Upper lobe of right lung (tissue), 1 donor: ENCODE data around the gene PLEKHA6. TPM values are rescaled to one million over a fixed set of nuclear protein-coding genes. Genes with fewer than 3 reads are reported as not detected.

Source experiments
- ATAC-seq: fragments of 200-7000 bp; cut with Tn5 transposase; one replicate; pipeline ENCODE4 v1.9.1; 2020; ENCODE audit warnings: mild to moderate bottlenecking, moderate library complexity
- DNase-seq: peaks from one replicate; pipeline ENCODE4 v3.0.0-alpha.2; 2020
- H3K27ac ChIP-seq: fragments of 200-600 bp; one replicate; pipeline ENCODE4 v1.8.0; 2022
- H3K27me3 ChIP-seq: fragments of 200-600 bp; one replicate; pipeline ENCODE4 v1.8.0; 2022; ENCODE audit warnings: mild to moderate bottlenecking
- H3K36me3 ChIP-seq: fragments of 200-600 bp; one replicate; pipeline ENCODE4 v1.8.0; 2022
- H3K4me1 ChIP-seq: fragments of 200-600 bp; one replicate; pipeline ENCODE4 v1.8.0; 2022
- H3K4me3 ChIP-seq: fragments of 200-600 bp; one replicate; pipeline ENCODE4 v1.8.0; 2022; ENCODE audit warnings: mild to moderate bottlenecking
- H3K9me3 ChIP-seq: fragments of 200-600 bp; one replicate; pipeline ENCODE4 v1.8.0; 2022
- intact Hi-C: fragments of 100-400 bp; cut with DNase I; formaldehyde crosslinking; loops from one replicate; pipeline ENCODE4 v1.11.0; 2022
- total RNA-seq: library from RNA; stranded (reverse); fragmentation: NEBNext Ultra II Directional; extraction: Animal tissue kit (Norgen Biotek cat#: 25700); gene quantifications from one replicate; pipeline ENCODE4 v1.2.1, GENCODE V29; 2021
- TF ChIP-seq, protein P1 (sequence below): fragments of 200-600 bp; IDR thresholded peaks from one replicate; pipeline ENCODE4 v1.8.0; 2022; ENCODE audit warnings: antibody characterized with exemption
- donor health status: DM: no; HTN: yes; CAD: no; lungs with severe emphysema.

Gene PLEKHA6
- total RNA-seq, 1 donor from 2014 or later = 7.1 TPM

GRCh38 chr1:204191456-204191855 is 168.3 kb downstream of the PLEKHA6 start:
- Histone ChIP-seq H3K4me3 (no peak overlapping the region), H3K4me1 (no peaks in the 10 kb centered on the region), H3K27ac (no peak overlapping the region), H3K27me3 (peaks cover 38% of the 10 kb centered on the region), H3K36me3 (no peaks in the 10 kb centered on the region), H3K9me3 (no peaks in the 10 kb centered on the region)
- no peak for DNase-seq
- intact Hi-C loops = no loop called here
- TF ChIP-seq, protein P1, sequence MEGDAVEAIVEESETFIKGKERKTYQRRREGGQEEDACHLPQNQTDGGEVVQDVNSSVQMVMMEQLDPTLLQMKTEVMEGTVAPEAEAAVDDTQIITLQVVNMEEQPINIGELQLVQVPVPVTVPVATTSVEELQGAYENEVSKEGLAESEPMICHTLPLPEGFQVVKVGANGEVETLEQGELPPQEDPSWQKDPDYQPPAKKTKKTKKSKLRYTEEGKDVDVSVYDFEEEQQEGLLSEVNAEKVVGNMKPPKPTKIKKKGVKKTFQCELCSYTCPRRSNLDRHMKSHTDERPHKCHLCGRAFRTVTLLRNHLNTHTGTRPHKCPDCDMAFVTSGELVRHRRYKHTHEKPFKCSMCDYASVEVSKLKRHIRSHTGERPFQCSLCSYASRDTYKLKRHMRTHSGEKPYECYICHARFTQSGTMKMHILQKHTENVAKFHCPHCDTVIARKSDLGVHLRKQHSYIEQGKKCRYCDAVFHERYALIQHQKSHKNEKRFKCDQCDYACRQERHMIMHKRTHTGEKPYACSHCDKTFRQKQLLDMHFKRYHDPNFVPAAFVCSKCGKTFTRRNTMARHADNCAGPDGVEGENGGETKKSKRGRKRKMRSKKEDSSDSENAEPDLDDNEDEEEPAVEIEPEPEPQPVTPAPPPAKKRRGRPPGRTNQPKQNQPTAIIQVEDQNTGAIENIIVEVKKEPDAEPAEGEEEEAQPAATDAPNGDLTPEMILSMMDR = no peak
- ATAC-seq = no peak

DNA sequence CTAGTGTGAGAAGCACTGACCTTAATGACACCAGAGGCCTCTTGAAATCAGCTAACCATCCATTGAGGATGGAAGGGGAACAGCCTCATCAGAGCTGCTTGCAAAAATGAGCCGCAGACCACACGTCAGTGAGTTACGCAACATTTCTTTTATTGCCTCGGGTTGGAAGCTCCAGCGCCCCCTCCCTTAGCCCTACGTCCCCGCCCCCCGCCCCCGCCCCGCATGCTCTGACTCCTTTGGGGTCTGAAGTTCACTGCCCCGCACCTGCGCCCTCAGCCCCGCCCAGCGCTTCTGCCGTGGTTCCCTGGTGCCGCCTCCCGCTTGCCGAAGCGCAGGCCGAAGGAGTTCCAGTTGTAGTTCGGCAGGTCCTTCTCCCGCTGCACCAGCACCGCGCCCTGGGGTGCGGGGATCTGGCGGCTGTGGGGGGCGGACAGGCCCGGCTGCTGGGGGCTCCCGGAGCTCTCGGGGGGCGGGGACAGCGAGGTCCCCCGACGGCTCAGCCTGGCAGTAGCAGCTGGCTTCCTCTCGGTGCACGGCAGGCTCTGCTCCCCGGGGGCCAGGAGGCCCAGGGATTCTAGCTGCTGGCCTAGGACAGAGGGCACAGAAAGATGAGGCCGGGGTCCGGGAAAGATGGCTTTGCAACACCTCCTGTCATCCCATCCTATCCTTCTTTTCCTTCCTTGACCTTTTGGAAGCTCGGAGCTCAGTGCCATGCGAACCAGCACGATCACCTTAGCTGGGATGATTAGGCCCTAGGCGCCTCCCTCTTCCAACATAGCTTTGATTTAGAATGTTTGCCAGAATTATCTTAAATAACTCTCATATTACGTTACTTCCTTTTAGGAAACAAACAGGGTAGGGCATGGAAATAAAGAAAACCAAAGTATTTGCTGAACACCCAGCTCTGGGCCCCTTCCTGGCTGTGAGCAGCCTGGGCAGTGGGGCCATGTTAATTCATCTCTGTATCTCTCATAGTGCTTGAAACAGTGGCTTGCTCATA is 169.2 kb downstream of the PLEKHA6 start:
- no peak for DNase-seq
- Histone ChIP-seq H3K36me3 (no peaks in the 10 kb centered on the region), H3K9me3 (no peaks in the 10 kb centered on the region), H3K27ac (no peak overlapping the region), H3K4me1 (no peaks in the 10 kb centered on the region), H3K4me3 (peak overlapping the region; percentile 26), H3K27me3 (peaks cover 43% of the 10 kb centered on the region)
- intact Hi-C loops = no loop called here
- ATAC-seq = peak; percentile 57
- TF ChIP-seq, protein P1 = no peak

DNA sequence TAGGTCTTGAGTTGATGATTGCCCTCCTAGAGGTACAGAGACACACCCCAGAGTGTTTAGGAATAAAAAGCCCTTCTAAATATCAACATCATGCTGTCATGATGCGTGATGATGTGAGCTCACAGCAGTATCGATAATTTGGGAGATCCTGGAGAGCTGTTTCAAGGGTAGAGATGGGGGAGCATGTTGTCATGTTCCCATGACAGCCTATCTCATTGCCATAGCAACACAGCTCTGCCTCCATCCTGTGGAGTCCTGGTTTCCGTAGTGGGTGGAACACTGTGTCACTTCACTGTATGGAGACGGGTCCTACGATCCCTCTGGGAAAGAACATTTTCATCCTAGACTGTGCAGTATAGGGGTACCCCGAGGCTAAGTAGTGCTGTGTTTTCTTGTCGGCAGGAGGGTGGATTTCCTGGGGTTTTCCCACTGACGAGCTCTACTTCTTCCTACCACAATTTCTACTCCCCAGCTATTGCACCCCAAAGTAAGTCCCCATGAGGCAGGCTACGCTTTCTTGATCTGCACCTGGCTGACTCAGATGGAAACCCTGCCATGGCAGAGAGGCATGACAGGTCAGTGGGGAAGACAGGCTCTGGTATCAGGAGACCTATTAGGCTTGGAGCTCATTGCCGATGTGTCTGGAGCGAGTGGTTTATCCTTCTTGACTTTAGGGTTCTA is 170.6 kb downstream of the PLEKHA6 start:
- Histone ChIP-seq H3K9me3 (no peaks in the 10 kb centered on the region), H3K27me3 (peaks cover 43% of the 10 kb centered on the region), H3K27ac (no peak overlapping the region), H3K4me3 (no peak overlapping the region), H3K36me3 (no peaks in the 10 kb centered on the region), H3K4me1 (no peaks in the 10 kb centered on the region)
- ATAC-seq (no peak), DNase-seq (no peak)
- intact Hi-C loops = no loop called here
- TF ChIP-seq, protein P1 = no peak

DNA sequence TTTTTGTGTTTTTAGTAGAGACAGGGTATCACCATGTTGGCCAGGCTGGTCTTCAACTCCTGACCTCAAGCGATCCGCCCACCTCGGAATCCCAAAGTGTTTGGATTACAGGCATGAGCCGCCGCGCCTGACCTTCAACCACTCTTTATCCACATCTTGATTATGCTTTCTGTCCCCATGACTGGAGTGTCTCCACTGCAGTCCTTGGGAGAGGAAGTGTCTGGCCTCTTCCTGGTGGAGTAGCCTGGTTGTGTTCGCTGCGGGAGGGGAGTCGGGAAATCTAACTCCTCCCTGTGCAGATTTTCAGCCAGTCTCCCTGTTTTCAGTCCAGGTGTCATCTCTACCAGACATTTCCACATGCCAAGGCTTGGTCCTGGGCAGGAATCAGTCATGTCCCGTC is 173.1 kb downstream of the PLEKHA6 start:
- Histone ChIP-seq H3K27ac (no peak overlapping the region), H3K9me3 (no peaks in the 10 kb centered on the region), H3K4me3 (no peak overlapping the region), H3K4me1 (no peaks in the 10 kb centered on the region), H3K27me3 (peaks cover 43% of the 10 kb centered on the region), H3K36me3 (no peaks in the 10 kb centered on the region)
- ATAC-seq = no peak
- intact Hi-C loops = no loop called here
- TF ChIP-seq, protein P1 = no peak
- no peak for DNase-seq

DNA sequence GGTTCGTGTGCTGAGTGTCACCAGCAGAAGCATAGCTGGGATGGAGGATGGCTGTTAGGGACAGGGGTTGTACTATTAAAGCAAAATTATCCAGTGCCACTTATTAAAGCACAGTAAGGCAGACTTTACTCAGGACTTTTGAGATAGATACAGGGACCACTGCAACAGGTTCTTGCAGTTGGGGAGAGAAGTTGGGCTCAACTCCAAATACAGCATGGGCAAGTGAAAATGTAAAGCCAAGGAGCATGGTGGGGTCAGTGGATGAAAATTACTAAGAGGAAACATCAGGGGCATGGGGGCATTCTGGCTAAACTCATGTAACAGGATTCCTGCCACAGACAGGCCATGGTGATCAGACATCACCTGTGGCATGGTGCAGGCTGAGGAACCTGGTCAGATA is 178.6 kb downstream of the PLEKHA6 start:
- H3K27ac ChIP-seq = no peak overlapping the region
- H3K4me3 ChIP-seq = no peak overlapping the region
- H3K36me3 ChIP-seq = no peaks in the 10 kb centered on the region
- intact Hi-C loops = no loop called here
- ATAC-seq (no peak), DNase-seq (no peak)
- no peaks in the 10 kb centered on the region for H3K4me1 ChIP-seq
- TF ChIP-seq, protein P1 = no peak
- peaks cover 5% of the 10 kb centered on the region for H3K27me3 ChIP-seq
- no peaks in the 10 kb centered on the region for H3K9me3 ChIP-seq
